Measurements from ENCODE around the gene PRTN3. TPM values are rescaled to one million over a fixed set of nuclear protein-coding genes. Genes with fewer than 3 reads are reported as not detected.

PRTN3 gene
- total and polyA plus RNA-seq, 2 of the 4 experiments (the other 2 are of a cell fraction), result not detected

DNA sequence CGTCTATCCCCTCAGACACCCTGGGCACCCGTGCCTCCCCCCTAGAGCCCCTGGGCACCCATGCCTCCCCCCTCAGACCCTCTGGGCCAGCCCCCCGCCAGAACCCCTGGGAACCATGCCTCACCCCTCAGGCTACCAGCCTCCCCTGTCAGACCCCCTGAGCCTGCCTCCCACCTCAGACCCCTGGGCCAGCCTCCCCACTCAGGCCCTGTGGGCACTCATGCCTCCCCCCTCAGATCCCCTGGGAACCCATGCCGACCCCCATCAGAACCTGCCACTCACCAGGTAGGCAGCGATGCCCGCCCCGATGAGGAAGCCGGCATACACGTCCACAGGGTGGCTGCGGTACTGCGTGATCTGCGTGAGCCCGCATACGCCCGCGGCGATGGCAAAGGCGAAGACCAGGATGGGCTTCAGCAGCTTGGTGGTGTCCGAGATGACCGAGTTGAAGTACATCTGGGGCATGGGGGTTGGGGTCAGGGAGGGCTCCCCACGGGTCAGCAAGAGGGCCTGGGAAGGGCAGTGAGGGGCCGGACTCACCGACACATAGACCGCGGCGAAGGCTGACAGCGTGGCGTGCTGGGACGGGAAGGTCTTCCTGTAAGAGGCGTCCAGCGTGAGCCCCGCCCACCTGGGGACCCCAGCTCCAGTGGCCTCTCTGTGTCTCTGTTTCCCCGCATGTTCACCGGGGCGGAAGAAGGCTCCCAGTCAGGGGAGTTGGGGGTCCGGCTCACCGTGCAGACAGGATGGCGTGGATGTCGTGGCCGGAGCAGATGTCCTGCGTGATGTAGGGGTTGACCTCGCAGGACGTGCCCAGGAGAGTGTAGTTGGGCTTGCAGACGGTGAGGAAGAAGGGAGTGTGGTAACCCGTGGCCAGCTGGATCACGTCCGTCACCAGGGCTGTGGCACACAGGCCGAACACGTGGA lies 26.4 kb upstream of the PRTN3 start:
- WGBS, 2 experiments (ENCODE audit: extremely low coverage in 2 of 2, insufficient read length in 1 of 2), result 91% methylated on average over 33 of the region's 49 CpGs; no CpG with 5 or more reads in 1 of the 2 experiments
- in situ Hi-C loops (cut with MboI; ENCODE audit: low sequenced_read_pairs), result no loop called here
- TF ChIP-seq MAFK (IDR thresholded peaks at IDR 0.05; ENCODE audit: low read depth, low read length), result no peak
- no peak for TF ChIP-seq CHD1 (IDR thresholded peaks at IDR 0.05; ENCODE audit: low read depth, low read length)
- no peak for TF ChIP-seq POLR2A (IDR thresholded peaks at IDR 0.05; ENCODE audit: low read depth, low read length)
- no peak for TF ChIP-seq RFX5 (IDR thresholded peaks at IDR 0.05; ENCODE audit: low read depth, low read length)
- TF ChIP-seq NFE2L2 (IDR thresholded peaks at IDR 0.05; ENCODE audit: low read depth, low read length), result no peak
- TF ChIP-seq, protein P1, sequence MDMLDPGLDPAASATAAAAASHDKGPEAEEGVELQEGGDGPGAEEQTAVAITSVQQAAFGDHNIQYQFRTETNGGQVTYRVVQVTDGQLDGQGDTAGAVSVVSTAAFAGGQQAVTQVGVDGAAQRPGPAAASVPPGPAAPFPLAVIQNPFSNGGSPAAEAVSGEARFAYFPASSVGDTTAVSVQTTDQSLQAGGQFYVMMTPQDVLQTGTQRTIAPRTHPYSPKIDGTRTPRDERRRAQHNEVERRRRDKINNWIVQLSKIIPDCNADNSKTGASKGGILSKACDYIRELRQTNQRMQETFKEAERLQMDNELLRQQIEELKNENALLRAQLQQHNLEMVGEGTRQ (IDR thresholded peaks at IDR 0.05; ENCODE audit: low read depth, low read length), result no peak
- TF ChIP-seq BHLHE40 (IDR thresholded peaks at IDR 0.05; ENCODE audit: low read depth, low read length), result no peak
- no peak for TF ChIP-seq CEBPB (IDR thresholded peaks at IDR 0.05; ENCODE audit: low read depth, low read length)
- TF ChIP-seq MAZ (IDR thresholded peaks at IDR 0.05; ENCODE audit: borderline replicate concordance, low read depth, low read length), result no peak
- TF ChIP-seq, protein P2, sequence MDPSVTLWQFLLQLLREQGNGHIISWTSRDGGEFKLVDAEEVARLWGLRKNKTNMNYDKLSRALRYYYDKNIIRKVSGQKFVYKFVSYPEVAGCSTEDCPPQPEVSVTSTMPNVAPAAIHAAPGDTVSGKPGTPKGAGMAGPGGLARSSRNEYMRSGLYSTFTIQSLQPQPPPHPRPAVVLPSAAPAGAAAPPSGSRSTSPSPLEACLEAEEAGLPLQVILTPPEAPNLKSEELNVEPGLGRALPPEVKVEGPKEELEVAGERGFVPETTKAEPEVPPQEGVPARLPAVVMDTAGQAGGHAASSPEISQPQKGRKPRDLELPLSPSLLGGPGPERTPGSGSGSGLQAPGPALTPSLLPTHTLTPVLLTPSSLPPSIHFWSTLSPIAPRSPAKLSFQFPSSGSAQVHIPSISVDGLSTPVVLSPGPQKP (IDR thresholded peaks at IDR 0.05; ENCODE audit: borderline replicate concordance, low read depth, low read length), result no peak
- no peak for TF ChIP-seq MXI1 (IDR thresholded peaks at IDR 0.05; ENCODE audit: borderline replicate concordance, low read depth, low read length)
- TF ChIP-seq RAD21 (IDR thresholded peaks at IDR 0.05; ENCODE audit: low read length), result no peak
- TF ChIP-seq SMC3 (IDR thresholded peaks at IDR 0.05; ENCODE audit: low read depth, low read length), result no peak
- TF ChIP-seq FOS (IDR thresholded peaks at IDR 0.05; ENCODE audit: low read depth, low read length), result no peak
- no peak for TF ChIP-seq RCOR1 (IDR thresholded peaks at IDR 0.05; ENCODE audit: insufficient replicate concordance, low read length)

More for the DNA sequence above, 26.4 kb upstream of the PRTN3 start:
- intact Hi-C loops (cut with micrococcal nuclease), result loop anchor here (1.0 kb wide), 1 partner anchor 36 kb away; no protein-coding TSS in a partner anchor
- Histone ChIP-seq H3K4ac (ENCODE audit: low read depth, low read length) (no peak overlapping the region), H4K8ac (ENCODE audit: low read depth in 2 of 2, low read length in 2 of 2) (no peak overlapping the region; a peak in 1 of 4 replicates), H2BK120ac (ENCODE audit: low read depth, low read length) (no peak overlapping the region), H3K23ac (ENCODE audit: low read depth, low read length) (no peak overlapping the region), H2AK5ac (ENCODE audit: low read depth, low read length) (no peak overlapping the region), H2BK5ac (ENCODE audit: low read depth, low read length, poor library complexity, severe bottlenecking) (no peak overlapping the region), H3K9me1 (ENCODE audit: insufficient read depth, low read length) (no peaks in the 10 kb centered on the region), H4K5ac (ENCODE audit: low read depth, low read length) (no peak overlapping the region), H3K27me3 (ENCODE audit: control insufficient read depth, insufficient read depth, low read length) (no peaks in the 10 kb centered on the region), H3K14ac (replicated peaks; ENCODE audit: low read depth, low read length) (no peak overlapping the region), H2AFZ (replicated peaks; ENCODE audit: low read length, poor library complexity) (peak overlapping the region; percentile 49), H3K56ac (ENCODE audit: extremely low read depth, insufficient read depth, low read length) (no peak overlapping the region), H4K91ac (ENCODE audit: insufficient read depth, low read depth, low read length) (no peak overlapping the region), H3K4me1 (ENCODE audit: control insufficient read depth, insufficient read depth, low read length) (no peaks in the 10 kb centered on the region), H3K79me1 (ENCODE audit: low read depth in 1 of 2, low read length in 2 of 2) (peaks cover 8 to 13% of the 10 kb centered on the region in 2 experiments; a peak in 3 of 4 replicates), H2BK20ac (ENCODE audit: low read depth, low read length) (no peak overlapping the region), H3K18ac (ENCODE audit: low read depth, low read length) (no peak overlapping the region), H3K9ac (ENCODE audit: low read depth, low read length) (no peak overlapping the region), H2AK9ac (replicated peaks; ENCODE audit: low read depth, low read length, poor library complexity) (peak overlapping the region; percentile 23), H3K4me2 (ENCODE audit: low read depth, low read length) (no peak overlapping the region), H2BK15ac (ENCODE audit: low read depth, low read length) (no peak overlapping the region), H3K4me3 (ENCODE audit: insufficient read depth, low read depth, low read length) (no peak overlapping the region), H3K9me3 (ENCODE audit: control insufficient read depth, insufficient read depth, low read length) (no peaks in the 10 kb centered on the region), H3K36me3 (ENCODE audit: control insufficient read depth, insufficient read depth, low read length) (peaks cover 52% of the 10 kb centered on the region), H3K27ac (ENCODE audit: insufficient read depth, low read length) (no peak overlapping the region), H4K20me1 (ENCODE audit: insufficient read depth, low read length) (peaks cover 32% of the 10 kb centered on the region)
- ChIA-PET CTCF (no interaction called here), POLR2A (ENCODE audit: unreplicated experiment) (no interaction called here)
- DNase-seq, result no peak
- no TSS peak for BruUV-seq (replicated peaks)
- dilution Hi-C loops (cut with HindIII; ENCODE audit: low sequenced_read_pairs, unreplicated experiment), result no loop called here
- ATAC-seq (ENCODE audit: low read depth), result no peak; the same call in 1 of the 2 replicates
